ENCODE measurements around the gene PRODH2. TPM values are rescaled to one million over a fixed set of nuclear protein-coding genes. Genes with fewer than 3 reads are reported as not detected.
"Not testable (repeated sequence)": the region's sequence is repeated elsewhere in the genome, so short reads cannot be mapped to it uniquely, and the experiment has no call there.

Gene PRODH2
- total RNA-seq, 3 donors from 2014 or later, result not detected

GRCh38 chr19:35844482-35845214 is 32.0 kb upstream of the PRODH2 start:
- Histone ChIP-seq H3K4me1 (ENCODE audit: low read depth) (peaks cover 14% of the 10 kb centered on the region), H3K4me3 (no peak overlapping the region), H3K36me3 (ENCODE audit: low read depth) (no peaks in the 10 kb centered on the region), H3K9me3 (no peaks in the 10 kb centered on the region)
- no peak for TF ChIP-seq CTCF (IDR thresholded peaks at IDR 0.05)
- no peak for DNase-seq
- intact Hi-C loops (cut with DNase I, micrococcal nuclease), result no loop called here
- ATAC-seq, result no peak

GRCh38 chr19:35843676-35844481 is 31.2 kb upstream of the PRODH2 start:
- peak; percentile 49 to 75 (median 64) for DNase-seq
- Histone ChIP-seq H3K36me3 (ENCODE audit: low read depth) (no peaks in the 10 kb centered on the region), H3K4me3 (no peak overlapping the region), H3K9me3 (no peaks in the 10 kb centered on the region), H3K4me1 (ENCODE audit: low read depth) (peaks cover 14% of the 10 kb centered on the region)
- intact Hi-C loops (cut with DNase I, micrococcal nuclease), result no loop called here
- peak; percentile 73 for ATAC-seq
- no peak for TF ChIP-seq CTCF (IDR thresholded peaks at IDR 0.05)

GRCh38 chr19:35842666-35843272 is 30.1 kb upstream of the PRODH2 start:
- intact Hi-C loops (cut with DNase I, micrococcal nuclease), result no loop called here
- Histone ChIP-seq H3K4me1 (ENCODE audit: low read depth) (peaks cover 14% of the 10 kb centered on the region), H3K36me3 (ENCODE audit: low read depth) (no peaks in the 10 kb centered on the region), H3K4me3 (no peak overlapping the region), H3K9me3 (no peaks in the 10 kb centered on the region)
- TF ChIP-seq CTCF (IDR thresholded peaks at IDR 0.05), result no peak
- DNase-seq (no peak), ATAC-seq (no peak)

- H3K4me1 ChIP-seq (ENCODE audit: low read depth), result peaks cover 14% of the 10 kb centered on the region
- TF ChIP-seq CTCF (IDR thresholded peaks at IDR 0.05), result no peak
- no peaks in the 10 kb centered on the region for H3K36me3 ChIP-seq (ENCODE audit: low read depth)
- ATAC-seq (no peak), DNase-seq (no peak)
- no peaks in the 10 kb centered on the region for H3K9me3 ChIP-seq
- intact Hi-C loops (cut with DNase I, micrococcal nuclease), result no loop called here
- no peak overlapping the region for H3K4me3 ChIP-seq
Measured at GRCh38 chr19:35841961-35842595, 29.4 kb upstream of the PRODH2 start.

- H3K36me3 ChIP-seq (ENCODE audit: low read depth), result not testable (repeated sequence)
Measured at GRCh38 chr19:35836096-35836495, 23.5 kb upstream of the PRODH2 start.

More at GRCh38 chr19:35836096-35836495, 23.5 kb upstream of the PRODH2 start:
- H3K4me3 ChIP-seq; H3K9me3 ChIP-seq; intact Hi-C loops (cut with DNase I, micrococcal nuclease); DNase-seq; H3K4me1 ChIP-seq (ENCODE audit: low read depth); ATAC-seq: not testable (repeated sequence)
